RWPE2 (cell line): ENCODE results near the gene CHN2.
"Not testable (repeated sequence)": the region's sequence is repeated elsewhere in the genome, so short reads cannot be mapped to it uniquely, and the experiment has no call there.

Experiments used
- ATAC-seq: fragments of 200-7000 bp; cut with Tn5 transposase; 3 replicates; pipeline ENCODE4 v1.9.1; 2021; ENCODE audit warnings: low read depth
- DNase-seq: peaks from one replicate; pipeline ENCODE4 v3.0.0-alpha.2; 2020; ENCODE audit warnings: low spot score
- H3K27ac ChIP-seq: fragments of 450-650 bp; 2 replicates; pipeline ENCODE4 v1.5.1; 2017; ENCODE audit warnings: mild to moderate bottlenecking; ENCODE audit not compliant: poor library complexity, severe bottlenecking
- H3K27me3 ChIP-seq: fragments of 250-450 bp; sonication (Bioruptor Pico); 2 replicates; pipeline ENCODE4 v1.5.1; 2021; ENCODE audit warnings: mild to moderate bottlenecking, moderate library complexity; ENCODE audit not compliant: insufficient read depth, poor library complexity, severe bottlenecking
- H3K36me3 ChIP-seq: fragments of 250-450 bp; sonication (Bioruptor Pico); 2 replicates; pipeline ENCODE4 v1.5.1; 2020; ENCODE audit warnings: low read depth, mild to moderate bottlenecking, moderate library complexity
- H3K4me1 ChIP-seq: fragments of 250-450 bp; sonication (Bioruptor Pico); 2 replicates; pipeline ENCODE4 v1.5.1; 2021; ENCODE audit warnings: mild to moderate bottlenecking, moderate library complexity; ENCODE audit not compliant: insufficient read depth, poor library complexity, severe bottlenecking
- H3K4me3 ChIP-seq: fragments of 250-450 bp; sonication (Bioruptor Pico); 2 replicates; pipeline ENCODE4 v1.5.1; 2021; ENCODE audit warnings: mild to moderate bottlenecking, moderate library complexity; ENCODE audit not compliant: severe bottlenecking
- H3K9me3 ChIP-seq: fragments of 250-450 bp; sonication (Bioruptor Pico); 2 replicates; pipeline ENCODE4 v1.5.1; 2021; ENCODE audit warnings: mild to moderate bottlenecking, moderate library complexity; ENCODE audit not compliant: severe bottlenecking
- CTCF ChIP-seq: fragments of 450-650 bp; IDR thresholded peaks from one replicate; pipeline ENCODE4 v1.5.1; 2017; ENCODE audit warnings: mild to moderate bottlenecking, moderate library complexity; ENCODE audit not compliant: poor library complexity, severe bottlenecking

Gene CHN2

GRCh38 chr7:29258951-29259350 is 64.4 kb downstream of the CHN2 start:
- DNase-seq (no peak), ATAC-seq (no peak)
- Histone ChIP-seq H3K27ac (no peak overlapping the region), H3K9me3 (no peaks in the 10 kb centered on the region), H3K36me3 (no peaks in the 10 kb centered on the region), H3K4me1 (peaks cover 17% of the 10 kb centered on the region), H3K27me3 (no peaks in the 10 kb centered on the region), H3K4me3 (no peak overlapping the region)
- TF ChIP-seq CTCF: no peak

GRCh38 chr7:29262191-29262917 is 67.8 kb downstream of the CHN2 start:
- Histone ChIP-seq H3K4me3 (no peak overlapping the region), H3K27ac (no peak overlapping the region), H3K9me3 (no peaks in the 10 kb centered on the region), H3K4me1 (peaks cover 8% of the 10 kb centered on the region), H3K27me3 (no peaks in the 10 kb centered on the region), H3K36me3 (no peaks in the 10 kb centered on the region)
- no peak for ATAC-seq
- DNase-seq: no peak
- TF ChIP-seq CTCF: no peak

GRCh38 chr7:29263601-29264207 is 69.1 kb downstream of the CHN2 start:
- not testable (repeated sequence) for ATAC-seq

GRCh38 chr7:29265208-29265923 is 70.8 kb downstream of the CHN2 start:
- H3K27me3 ChIP-seq: no peaks in the 10 kb centered on the region
- H3K9me3 ChIP-seq: no peaks in the 10 kb centered on the region
- no peak for TF ChIP-seq CTCF
- peak; percentile 96 for ATAC-seq
- no peak for DNase-seq
- no peaks in the 10 kb centered on the region for H3K36me3 ChIP-seq
- H3K4me3 ChIP-seq: no peak overlapping the region
- H3K4me1 ChIP-seq: peaks cover 8% of the 10 kb centered on the region
- no peak overlapping the region for H3K27ac ChIP-seq

More at GRCh38 chr7:29263601-29264207, 69.1 kb downstream of the CHN2 start:
- H3K9me3 ChIP-seq, H3K36me3 ChIP-seq, H3K27me3 ChIP-seq, DNase-seq, H3K4me3 ChIP-seq, H3K4me1 ChIP-seq, H3K27ac ChIP-seq: not testable (repeated sequence)

- Histone ChIP-seq H3K4me3 (no peak overlapping the region), H3K36me3 (no peaks in the 10 kb centered on the region), H3K9me3 (no peaks in the 10 kb centered on the region), H3K4me1 (peaks cover 12% of the 10 kb centered on the region), H3K27me3 (no peaks in the 10 kb centered on the region), H3K27ac (no peak overlapping the region)
- ATAC-seq (no peak), DNase-seq (no peak)
- no peak for TF ChIP-seq CTCF
Measured at GRCh38 chr7:29269935-29270334, 75.4 kb downstream of the CHN2 start.
